ENCODE data around the gene NAV2. TPM values are rescaled to one million over a fixed set of nuclear protein-coding genes. Genes with fewer than 3 reads are reported as not detected.
"Not testable (repeated sequence)": the region's sequence is repeated elsewhere in the genome, so short reads cannot be mapped to it uniquely, and the experiment has no call there.

Gene NAV2
- total RNA-seq, 1 experiment from 2014 or later, result 2.1 TPM

DNA sequence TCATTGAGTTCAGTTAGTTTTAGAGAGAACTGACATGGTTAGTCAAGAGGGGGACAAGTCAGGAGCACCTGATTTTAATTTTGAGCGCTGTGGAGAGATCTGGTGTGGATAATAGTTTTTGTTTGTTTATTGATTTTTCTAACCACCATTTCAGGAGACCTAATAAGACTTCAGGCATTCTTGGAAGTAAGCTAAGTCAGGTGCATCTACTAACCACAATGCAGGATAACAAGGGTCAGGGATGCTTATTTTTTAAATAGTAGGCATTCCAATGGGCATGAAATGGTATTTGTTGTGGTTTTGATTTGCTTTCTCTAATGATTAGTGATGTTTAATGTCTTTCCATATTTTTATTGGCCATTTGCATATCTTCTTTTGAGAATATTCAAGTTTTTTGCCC, 212.1 kb downstream of the NAV2 start:
- BruUV-seq (replicated peaks), result no TSS peak
- H3K9me2 ChIP-seq (ENCODE audit: insufficient read depth), result no peaks in the 10 kb centered on the region

DNA sequence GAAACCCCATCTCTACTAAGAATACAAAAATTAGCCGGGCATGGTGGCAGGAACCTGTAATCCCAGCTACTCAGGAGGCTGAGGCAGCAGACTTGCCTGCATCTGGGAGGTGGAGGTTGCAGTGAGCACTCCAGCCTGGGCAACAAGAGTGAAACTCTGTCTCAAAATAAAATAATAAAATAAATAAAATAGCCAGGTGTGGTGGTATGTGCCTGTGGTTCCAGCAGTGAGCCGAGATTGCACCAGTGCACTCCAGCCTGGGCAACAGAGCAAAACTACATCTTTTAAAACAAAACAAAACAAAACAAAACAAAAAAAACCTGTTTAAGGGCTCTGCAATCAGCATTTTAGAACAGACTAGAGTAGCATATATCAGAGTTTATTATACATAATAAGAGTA, 214.8 kb downstream of the NAV2 start:
- POLR2A ChIA-PET; H4K20me1 ChIP-seq (ENCODE audit: insufficient read depth); DNase-seq (ENCODE audit: low read depth, low spot score); H3K9me2 ChIP-seq (ENCODE audit: insufficient read depth); H3K27ac ChIP-seq (ENCODE audit: low read depth, low read length); RAD21 ChIA-PET (ENCODE audit: low non-redundant PET in 1 of 2, low total read pairs in 2 of 2, uncharacterized antibody in 2 of 2, unreplicated experiment in 2 of 2); H3K9ac ChIP-seq (ENCODE audit: low read length); H3K9me3 ChIP-seq (ENCODE audit: control insufficient read depth in 1 of 2, insufficient read depth in 1 of 2, low read depth in 1 of 2, low read length in 2 of 2); intact Hi-C loops (cut with micrococcal nuclease); H2AFZ ChIP-seq (ENCODE audit: low read depth, low read length, poor library complexity, severe bottlenecking); H3K4me1 ChIP-seq (ENCODE audit: control insufficient read depth in 1 of 2, insufficient read depth in 2 of 2, low read length in 2 of 2); H3K4me2 ChIP-seq (ENCODE audit: low read length); H3K36me3 ChIP-seq (ENCODE audit: control insufficient read depth in 1 of 2, insufficient read depth in 2 of 2, low read length in 2 of 2); H3K4me3 ChIP-seq (replicated peaks in 1 of 2; ENCODE audit: low read depth in 1 of 2, low read length in 2 of 2); H3K79me2 ChIP-seq (ENCODE audit: insufficient read depth, low read length); ATAC-seq; BruUV-seq (replicated peaks): not testable (repeated sequence)
- CTCF ChIA-PET, result interaction anchor here (1.4 kb wide), 1 partner anchor 205 kb away, joined by 3 read pairs; no protein-coding TSS in a partner anchor
- peaks cover 21% of the 10 kb centered on the region for H3K27me3 ChIP-seq (ENCODE audit: insufficient read depth, low read length)

More for the DNA sequence above, 212.1 kb downstream of the NAV2 start:
- ATAC-seq (no peak), DNase-seq (ENCODE audit: low read depth, low spot score) (no peak)
- Histone ChIP-seq H3K9me3 (ENCODE audit: control insufficient read depth in 1 of 2, insufficient read depth in 1 of 2, low read depth in 1 of 2, low read length in 2 of 2) (no peaks in the 10 kb centered on the region), H3K36me3 (ENCODE audit: control insufficient read depth in 1 of 2, insufficient read depth in 2 of 2, low read length in 2 of 2) (no peaks in the 10 kb centered on the region), H3K4me3 (replicated peaks in 1 of 2; ENCODE audit: low read depth in 1 of 2, low read length in 2 of 2) (no peak overlapping the region), H3K4me2 (ENCODE audit: low read length) (no peak overlapping the region), H3K9ac (ENCODE audit: low read length) (no peak overlapping the region), H4K20me1 (ENCODE audit: insufficient read depth) (no peaks in the 10 kb centered on the region), H3K27ac (ENCODE audit: low read depth, low read length) (no peak overlapping the region), H3K4me1 (ENCODE audit: control insufficient read depth in 1 of 2, insufficient read depth in 2 of 2, low read length in 2 of 2) (no peaks in the 10 kb centered on the region; a peak in 1 of 4 replicates), H3K27me3 (ENCODE audit: insufficient read depth, low read length) (peaks cover 26% of the 10 kb centered on the region), H3K79me2 (ENCODE audit: insufficient read depth, low read length) (no peaks in the 10 kb centered on the region), H2AFZ (ENCODE audit: low read depth, low read length, poor library complexity, severe bottlenecking) (no peak overlapping the region)
- CTCF ChIA-PET, result no interaction called here
- intact Hi-C loops (cut with micrococcal nuclease), result no loop called here
- POLR2A ChIA-PET, result no interaction called here
- TF ChIP-seq, protein P1, sequence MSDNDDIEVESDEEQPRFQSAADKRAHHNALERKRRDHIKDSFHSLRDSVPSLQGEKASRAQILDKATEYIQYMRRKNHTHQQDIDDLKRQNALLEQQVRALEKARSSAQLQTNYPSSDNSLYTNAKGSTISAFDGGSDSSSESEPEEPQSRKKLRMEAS (IDR thresholded peaks at IDR 0.05), result no peak
- RAD21 ChIA-PET (ENCODE audit: low non-redundant PET in 1 of 2, low total read pairs in 2 of 2, uncharacterized antibody in 2 of 2, unreplicated experiment in 2 of 2), result no interaction called here

DNA sequence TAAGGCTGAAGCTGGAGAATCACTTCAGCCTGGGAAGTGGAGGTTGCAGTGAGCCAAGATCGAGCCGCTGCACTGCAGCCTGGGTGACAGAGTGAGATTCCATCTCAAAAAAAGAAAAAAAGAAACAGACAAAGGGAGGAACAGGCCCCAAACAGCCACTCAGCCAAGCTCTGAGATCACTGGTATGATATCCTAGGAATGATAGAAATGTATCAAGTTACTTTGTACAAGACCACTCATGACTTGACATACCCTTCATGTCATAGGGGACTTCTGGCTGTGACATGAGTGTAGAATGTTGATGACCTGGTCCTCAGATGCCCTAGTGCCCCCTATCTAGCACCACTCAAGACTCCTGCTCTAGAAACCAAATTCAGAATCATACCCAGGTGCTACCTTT, 216.5 kb downstream of the NAV2 start:
- no peaks in the 10 kb centered on the region for H3K79me2 ChIP-seq (ENCODE audit: insufficient read depth, low read length)
- no peak overlapping the region for H2AFZ ChIP-seq (ENCODE audit: low read depth, low read length, poor library complexity, severe bottlenecking)
- H3K27me3 ChIP-seq (ENCODE audit: insufficient read depth, low read length), result peaks cover 5% of the 10 kb centered on the region
- ATAC-seq (no peak), DNase-seq (ENCODE audit: low read depth, low spot score) (no peak)
- TF ChIP-seq SRF (IDR thresholded peaks at IDR 0.05; ENCODE audit: low read depth) (no peak), CBX3 (IDR thresholded peaks at IDR 0.05; ENCODE audit: low read depth) (no peak), TCF7L2 (IDR thresholded peaks at IDR 0.05; ENCODE audit: borderline replicate concordance, extremely low read depth, insufficient read depth, insufficient read length) (no peak), POLR2AphosphoS5 (IDR thresholded peaks at IDR 0.05; ENCODE audit: low read depth, low read length) (no peak), ELF1 (IDR thresholded peaks at IDR 0.05; ENCODE audit: borderline replicate concordance, low read depth) (no peak), FOSL1 (IDR thresholded peaks at IDR 0.05; ENCODE audit: low read depth) (no peak)
- H3K4me3 ChIP-seq (replicated peaks in 1 of 2; ENCODE audit: low read depth in 1 of 2, low read length in 2 of 2), result no peak overlapping the region
- no peak overlapping the region for H3K27ac ChIP-seq (ENCODE audit: low read depth, low read length)
- H4K20me1 ChIP-seq (ENCODE audit: insufficient read depth), result no peaks in the 10 kb centered on the region
- RAD21 ChIA-PET (ENCODE audit: low non-redundant PET in 1 of 2, low total read pairs in 2 of 2, uncharacterized antibody in 2 of 2, unreplicated experiment in 2 of 2), result no interaction called here
- POLR2A ChIA-PET, result no interaction called here
- intact Hi-C loops (cut with micrococcal nuclease), result no loop called here
- no peaks in the 10 kb centered on the region for H3K36me3 ChIP-seq (ENCODE audit: control insufficient read depth in 1 of 2, insufficient read depth in 2 of 2, low read length in 2 of 2)
- H3K9ac ChIP-seq (ENCODE audit: low read length), result no peak overlapping the region
- H3K9me3 ChIP-seq (ENCODE audit: control insufficient read depth in 1 of 2, insufficient read depth in 1 of 2, low read depth in 1 of 2, low read length in 2 of 2), result no peaks in the 10 kb centered on the region
- CTCF ChIA-PET, result no interaction called here
- no peak overlapping the region for H3K4me2 ChIP-seq (ENCODE audit: low read length)
- BruUV-seq (replicated peaks), result no TSS peak
- H3K9me2 ChIP-seq (ENCODE audit: insufficient read depth), result no peaks in the 10 kb centered on the region
- H3K4me1 ChIP-seq (ENCODE audit: control insufficient read depth in 1 of 2, insufficient read depth in 2 of 2, low read length in 2 of 2), result no peaks in the 10 kb centered on the region

All from HCT116 (cell line).